HL-60 (cell line): ENCODE results near the gene SLC8A2.
A peak's percentile ranks its signal among the peaks of the same experiment; 100 is the strongest.

Experiments used
- CTCF ChIP-seq: IDR thresholded peaks from one replicate; pipeline ENCODE4 v1.5.1; 2011; ENCODE audit warnings: low read length, control low read depth, inconsistent platforms; ENCODE audit not compliant: insufficient read depth
- GABPA ChIP-seq: IDR thresholded peaks from 2 replicates; pipeline ENCODE4 v1.6.1; 2012; ENCODE audit warnings: low read depth
- POLR2AphosphoS5 ChIP-seq: IDR thresholded peaks from 2 replicates; pipeline ENCODE4 v1.6.1; 2012; ENCODE audit warnings: low read depth
- REST ChIP-seq: IDR thresholded peaks from 2 replicates; pipeline ENCODE4 v1.6.1; 2012; ENCODE audit warnings: low read depth; ENCODE audit not compliant: insufficient replicate concordance
- SPI1 ChIP-seq: IDR thresholded peaks from 2 replicates; pipeline ENCODE4 v1.6.1; 2012; ENCODE audit warnings: low read depth, mild to moderate bottlenecking, borderline replicate concordance

- TF ChIP-seq CTCF (no peak), GABPA (no peak), REST (peak; percentile 96), SPI1 (no peak), POLR2AphosphoS5 (no peak)
Measured at GRCh38 chr19:47406711-47407416, 64.8 kb downstream of the SLC8A2 start.
